Measurements from ENCODE around the gene TMEM97.
A peak's percentile ranks its signal among the peaks of the same experiment; 100 is the strongest.
"Not testable (repeated sequence)": the region's sequence is repeated elsewhere in the genome, so short reads cannot be mapped to it uniquely, and the experiment has no call there.

The TMEM97 gene

DNA sequence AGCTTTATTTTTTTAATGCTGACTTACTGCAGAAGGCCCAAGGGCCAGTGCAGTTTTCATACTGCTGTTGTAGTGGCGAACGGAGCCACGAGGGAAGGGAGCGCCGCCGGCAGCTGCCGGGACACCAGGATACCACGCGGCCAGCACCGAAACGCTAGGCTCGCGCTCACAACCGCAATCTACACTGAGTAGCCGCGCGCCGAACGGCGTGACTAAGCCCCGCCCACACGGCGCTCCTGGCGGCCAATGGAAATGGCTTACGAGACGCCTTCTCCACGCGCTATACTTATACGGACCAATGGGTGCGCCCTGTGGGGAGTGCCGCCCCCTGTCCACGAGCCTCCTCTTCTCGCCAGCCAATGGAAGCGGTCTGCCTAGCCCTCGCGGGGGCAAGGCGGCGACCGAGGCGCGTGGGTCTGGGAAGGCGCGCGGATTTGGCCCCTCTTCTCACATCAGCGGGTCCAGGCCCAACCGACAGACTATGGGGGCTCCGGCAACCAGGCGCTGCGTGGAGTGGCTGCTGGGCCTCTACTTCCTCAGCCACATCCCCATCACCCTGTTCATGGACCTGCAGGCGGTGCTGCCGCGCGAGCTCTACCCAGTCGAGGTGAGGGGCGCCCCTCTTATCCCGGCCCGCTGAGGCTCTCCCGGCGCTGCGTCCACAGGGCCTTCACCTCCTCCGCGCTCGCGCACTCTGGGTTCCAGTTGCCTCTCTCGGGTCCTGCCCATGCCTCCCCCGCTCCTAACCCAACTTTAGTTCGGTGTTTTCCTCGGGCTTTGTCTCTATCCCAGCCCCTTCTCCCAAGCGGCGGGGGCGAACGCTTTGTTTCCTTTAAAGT lies at the start of gene TMEM97:
Gene TMEM97 (plus strand): TSS at position 442 of the 839 bp plus-strand sequence. CDS start 40 bp downstream, at position 482.
- DNase-seq: peak; percentile 93

GRCh38 chr17:28270055-28270454 lies 48.9 kb upstream of the TMEM97 start:
- DNase-seq: no peak

- no peak for DNase-seq
Measured at GRCh38 chr17:28270926-28271325, 48.1 kb upstream of the TMEM97 start.

DNA sequence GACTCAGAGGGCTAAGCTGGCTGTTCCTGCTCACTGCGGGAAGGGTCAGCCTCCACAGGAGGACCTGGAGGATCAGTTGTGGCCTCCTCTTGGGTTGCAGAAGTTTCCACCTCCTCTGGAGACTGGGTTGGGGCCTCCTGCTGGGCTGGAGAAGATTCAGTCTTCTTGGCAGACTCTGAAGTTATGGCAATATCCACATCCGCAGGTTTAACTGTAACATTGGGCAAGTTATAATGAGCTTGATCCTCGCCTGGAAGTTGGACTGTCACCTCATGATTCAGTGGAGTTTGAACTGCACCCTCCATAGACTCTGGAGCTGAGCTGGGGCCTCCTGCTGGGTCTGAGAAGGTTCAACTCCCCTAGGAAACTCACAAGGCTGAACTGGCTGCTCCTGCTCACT lies 47.6 kb upstream of the TMEM97 start:
- no peak for DNase-seq

DNA sequence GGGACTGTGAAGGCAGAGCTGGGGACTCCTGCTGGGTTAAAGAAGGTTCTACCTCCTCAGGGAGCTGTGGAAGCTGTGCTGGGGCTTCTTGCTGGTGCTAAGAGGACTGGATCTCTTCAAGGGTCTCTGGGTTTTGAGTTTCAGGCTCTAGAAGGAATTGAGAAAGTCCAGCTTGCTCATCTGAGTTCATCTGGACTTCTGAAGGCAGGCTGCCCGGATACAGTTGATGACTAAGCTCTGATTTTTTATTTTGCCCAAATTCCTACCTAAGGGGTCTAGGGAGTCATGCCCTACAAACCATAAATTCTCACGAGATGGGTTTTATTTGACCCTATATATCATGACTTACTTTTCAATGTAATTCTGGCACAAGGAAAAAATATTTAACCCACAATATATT lies 46.8 kb upstream of the TMEM97 start:
- DNase-seq: no peak

- DNase-seq: not testable (repeated sequence)
Measured at GRCh38 chr17:28273341-28273740, 45.7 kb upstream of the TMEM97 start.

DNA sequence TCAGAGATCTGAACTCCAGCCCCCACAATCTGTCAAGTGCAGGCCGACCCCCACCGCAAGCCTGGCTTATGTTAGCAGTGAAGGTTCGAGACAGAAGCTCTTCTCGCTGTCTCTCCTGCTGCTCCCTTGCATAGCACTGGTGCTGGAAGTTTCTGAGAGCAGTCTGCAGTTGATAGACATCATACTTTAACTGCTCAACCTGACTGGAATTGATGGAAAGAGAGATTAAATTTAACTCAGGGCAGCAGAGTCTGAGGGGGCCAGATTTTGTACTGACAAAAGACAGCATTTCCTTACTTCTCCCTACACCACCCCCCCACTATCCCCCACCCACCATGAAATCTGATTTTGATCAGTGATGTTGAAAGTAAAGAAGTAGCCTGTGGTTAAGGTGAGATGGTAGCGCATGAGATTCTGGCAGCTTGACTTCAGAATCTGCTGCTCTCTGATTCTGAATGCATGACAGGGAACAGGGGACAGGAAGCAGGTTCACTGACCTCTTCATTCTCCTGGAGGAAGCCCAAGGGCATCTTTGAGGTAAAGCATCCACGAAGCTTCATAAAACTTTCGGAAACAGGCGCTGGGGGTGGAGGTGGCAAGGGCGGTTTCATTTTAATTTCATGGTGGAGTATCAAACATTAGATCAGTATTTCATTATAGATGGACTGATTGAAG lies 44.3 kb upstream of the TMEM97 start:
- DNase-seq: no peak

DNA sequence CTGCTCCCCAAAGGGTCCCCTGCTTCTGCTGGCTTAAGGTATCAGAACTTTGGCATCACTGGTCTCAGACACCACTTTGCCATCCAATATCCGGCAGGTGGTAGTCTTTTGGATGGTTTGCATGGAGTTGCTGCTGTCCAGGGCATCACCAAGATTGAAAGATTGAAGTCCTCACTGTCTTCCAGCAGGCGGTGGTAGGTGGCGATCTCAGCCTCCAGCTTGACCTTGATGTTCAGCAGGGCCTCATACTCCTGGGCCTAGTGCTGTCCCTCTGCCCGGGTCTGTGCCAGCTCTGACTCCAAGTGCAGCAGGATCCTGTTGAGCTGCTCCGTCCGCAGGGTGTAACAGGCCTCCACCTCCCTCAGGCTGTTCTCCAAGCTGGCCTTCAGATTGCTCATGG lies 43.0 kb upstream of the TMEM97 start:
- DNase-seq: no peak

GRCh38 chr17:28279411-28279810 lies 39.6 kb upstream of the TMEM97 start:
- no peak for DNase-seq

GRCh38 chr17:28280826-28281225 lies 38.2 kb upstream of the TMEM97 start:
- no peak for DNase-seq

DNA sequence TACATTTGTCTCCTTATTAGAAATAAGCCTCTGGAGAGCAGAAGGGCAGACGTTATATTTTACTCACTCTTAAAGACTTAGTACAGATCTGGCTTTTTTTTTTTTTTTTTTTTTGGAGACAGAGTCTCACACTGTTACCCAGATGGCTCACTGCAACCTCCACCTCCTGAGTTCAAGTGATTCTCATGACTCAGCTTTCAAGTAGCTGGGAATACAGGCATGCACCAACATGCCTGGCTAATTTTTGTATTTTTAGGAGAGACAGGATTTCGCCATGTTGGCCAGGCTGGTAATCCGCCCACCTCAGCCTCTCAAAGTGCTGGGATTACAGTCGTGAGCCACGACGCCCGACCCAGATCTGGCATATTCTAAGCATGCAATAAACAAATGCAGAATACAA lies 36.4 kb upstream of the TMEM97 start:
- no peak for DNase-seq

DNA sequence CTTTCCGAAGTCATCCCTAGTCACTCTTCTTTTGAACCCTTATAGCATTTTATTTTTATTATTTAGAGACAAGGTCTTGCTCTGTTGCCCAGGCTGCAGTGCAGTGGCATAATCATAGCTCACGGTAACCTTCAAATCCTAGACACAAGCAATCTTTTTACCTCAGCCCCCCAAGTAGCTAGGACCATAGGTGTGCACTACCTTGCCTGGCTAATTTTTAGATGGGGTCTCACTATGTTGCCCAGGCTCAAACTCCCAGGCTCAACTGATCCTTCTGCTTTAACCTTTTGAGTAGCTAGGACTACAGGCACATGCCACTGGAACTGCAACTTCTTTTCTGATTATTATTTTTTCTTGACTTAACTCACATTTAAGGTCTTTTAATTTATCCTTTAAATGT lies 33.0 kb upstream of the TMEM97 start:
- DNase-seq: no peak

DNA sequence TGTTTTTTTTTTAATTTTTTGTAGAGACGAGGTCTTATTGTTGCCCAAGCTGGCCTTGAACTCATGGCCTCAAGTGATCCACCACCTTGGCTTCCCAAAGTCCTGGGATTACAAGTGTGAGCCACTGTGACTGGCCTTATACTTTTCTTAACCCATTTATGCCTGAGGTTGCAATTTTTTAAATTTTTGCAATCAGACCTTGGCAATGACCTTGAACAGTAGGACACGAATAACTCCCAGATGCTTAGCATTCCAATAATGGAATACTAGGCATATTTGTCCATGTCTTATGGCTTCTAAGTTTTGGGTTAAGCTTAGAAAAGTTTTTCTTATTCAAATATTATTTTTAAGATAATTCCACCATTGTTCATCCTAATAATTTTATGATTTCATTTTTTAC lies 28.3 kb upstream of the TMEM97 start:
- DNase-seq: no peak

GRCh38 chr17:28291780-28292330 lies 27.1 kb upstream of the TMEM97 start:
- no peak for DNase-seq

DNA sequence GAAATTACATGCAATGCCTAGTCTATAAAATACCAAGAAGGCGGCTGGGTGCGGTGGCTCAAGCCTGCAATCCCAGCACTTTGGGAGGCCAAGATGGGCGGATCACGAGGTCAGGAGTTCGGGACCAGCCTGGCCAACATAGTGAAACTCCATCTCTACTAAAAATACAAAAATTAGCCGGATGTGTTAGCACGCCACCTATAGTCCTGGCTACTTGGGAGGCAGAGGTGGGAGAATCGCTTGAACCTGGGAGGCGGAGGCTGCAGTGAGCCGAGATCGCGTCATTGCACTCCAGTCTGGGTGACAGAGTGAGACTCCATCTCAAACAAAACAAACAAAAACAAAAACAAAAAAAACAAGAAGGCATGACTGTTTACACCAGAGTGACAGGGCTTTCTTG lies 26.1 kb upstream of the TMEM97 start:
- not testable (repeated sequence) for DNase-seq

GRCh38 chr17:28293994-28294393 lies 25.0 kb upstream of the TMEM97 start:
- DNase-seq: no peak

DNA sequence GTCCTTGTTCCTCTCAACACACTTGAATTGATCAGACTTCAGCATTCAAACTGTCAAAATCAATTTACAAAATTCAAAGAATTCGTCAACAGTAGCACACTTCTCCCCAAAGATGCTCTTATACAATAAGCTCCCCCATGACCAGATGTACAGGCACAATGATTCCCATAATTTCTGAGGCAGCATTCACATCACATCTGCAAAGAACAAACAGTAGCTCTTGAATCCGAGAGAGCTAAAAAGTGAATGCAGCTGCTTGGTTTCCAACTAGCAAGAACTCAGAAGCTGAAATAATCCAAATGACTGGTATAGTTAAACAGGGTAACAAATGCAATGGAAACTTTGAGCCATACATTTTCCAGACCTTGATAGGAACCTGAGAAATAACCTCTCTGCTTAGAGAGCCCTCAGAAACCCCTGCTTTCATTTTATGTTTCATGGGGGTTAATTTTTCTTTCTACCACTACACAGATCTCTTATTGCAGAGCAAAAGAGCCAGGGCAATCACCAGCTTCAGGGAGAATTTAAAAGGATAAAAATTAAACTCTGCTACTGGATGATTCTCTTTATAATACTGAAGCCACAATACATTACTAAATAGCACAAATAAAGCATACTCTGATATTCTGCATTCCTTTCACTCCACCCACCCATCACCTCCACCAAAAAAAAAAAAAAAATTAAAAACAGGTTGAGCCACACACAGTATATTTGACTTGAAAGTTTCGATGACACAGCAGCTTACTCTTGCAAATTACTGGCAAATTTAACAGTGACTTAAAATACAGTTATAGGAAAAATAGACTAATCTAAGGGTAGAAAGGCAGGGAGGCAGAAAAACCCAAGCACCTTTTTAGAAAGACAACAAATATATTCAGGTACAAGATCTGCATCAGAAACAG lies 23.1 kb upstream of the TMEM97 start:
- no peak for DNase-seq

GRCh38 chr17:28298449-28298848 lies 20.6 kb upstream of the TMEM97 start:
- no peak for DNase-seq

DNA sequence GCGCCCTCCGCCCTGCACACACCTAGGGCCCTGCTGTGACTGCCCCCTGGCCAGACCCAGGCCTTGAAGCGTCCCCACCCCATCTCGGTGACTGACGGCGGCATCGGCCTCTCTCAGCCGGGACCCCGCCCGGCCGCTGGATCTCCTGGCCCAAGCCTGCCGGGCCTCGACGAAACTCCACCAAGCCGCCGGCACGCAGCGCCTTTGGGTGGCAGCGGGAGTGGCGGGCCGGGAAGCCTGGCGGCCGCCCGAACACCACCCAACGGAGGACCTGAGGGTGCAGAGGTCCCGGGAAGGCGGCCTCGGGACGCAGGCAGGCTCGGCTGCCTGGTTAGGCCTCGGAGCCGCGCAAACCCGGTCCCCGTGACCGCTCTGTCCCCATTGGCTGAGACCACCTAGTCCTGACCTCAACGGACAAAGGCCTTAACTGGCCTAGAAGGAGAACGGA lies 12.0 kb upstream of the TMEM97 start:
- DNase-seq: no peak

- DNase-seq: no peak
Measured at GRCh38 chr17:28313841-28314240, 5.2 kb upstream of the TMEM97 start.

GRCh38 chr17:28315846-28316705 lies 2.9 kb upstream of the TMEM97 start:
- no peak for DNase-seq

Data from CD4-positive, alpha-beta T cell treated with Interleukin-4 for 4 hours (primary cell).